Measurements from ENCODE around the gene TTC39C.
"Not testable (repeated sequence)": the region's sequence is repeated elsewhere in the genome, so short reads cannot be mapped to it uniquely, and the experiment has no call there.

TTC39C gene

GRCh38 chr18:24136967-24137373 lies 122.4 kb downstream of the TTC39C start:
- WGBS (ENCODE audit: insufficient coverage, insufficient read length) = no CpG with 5 or more reads among the region's 3 CpGs
- no peak for DNase-seq (ENCODE audit: low read depth, low spot score)
- Histone ChIP-seq H3K4me1 (ENCODE audit: control insufficient read depth, insufficient read depth, low read length) (peaks cover 2% of the 10 kb centered on the region; the same call in 1 of the 2 replicates), H3K27ac (ENCODE audit: low read length) (no peak overlapping the region), H3K9me3 (ENCODE audit: control insufficient read depth, insufficient read depth, low read length) (no peaks in the 10 kb centered on the region), H3K27me3 (ENCODE audit: control insufficient read depth, insufficient read depth, low read length) (no peaks in the 10 kb centered on the region), H3K4me3 (ENCODE audit: low read length) (no peak overlapping the region), H3K36me3 (ENCODE audit: control insufficient read depth, insufficient read depth, low read length) (peaks cover 3% of the 10 kb centered on the region; the same call in 1 of the 2 replicates)

DNA sequence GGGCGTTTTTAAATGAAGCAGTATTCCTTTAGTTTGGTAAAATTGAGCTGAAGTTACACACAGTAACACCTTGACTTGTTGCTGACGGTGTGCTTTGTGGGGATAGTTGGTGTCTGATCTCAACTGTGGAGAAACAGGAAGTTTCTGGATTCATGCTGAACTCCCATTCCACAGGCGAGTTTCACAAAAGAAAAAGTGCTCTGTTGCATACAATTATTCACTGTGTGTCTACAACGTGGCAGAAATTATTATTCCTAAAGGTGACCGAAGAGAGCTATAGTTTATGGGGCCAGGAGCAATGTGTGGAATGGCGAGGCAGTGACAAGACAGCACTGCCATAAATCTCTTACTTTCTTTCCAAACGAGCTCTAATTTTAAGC lies 123.8 kb downstream of the TTC39C start:
- no peak overlapping the region for H3K27ac ChIP-seq (ENCODE audit: low read length)
- H3K9me3 ChIP-seq (ENCODE audit: control insufficient read depth, insufficient read depth, low read length) = no peaks in the 10 kb centered on the region
- H3K27me3 ChIP-seq (ENCODE audit: control insufficient read depth, insufficient read depth, low read length) = no peaks in the 10 kb centered on the region
- peaks cover 2% of the 10 kb centered on the region; the same call in 1 of the 2 replicates for H3K4me1 ChIP-seq (ENCODE audit: control insufficient read depth, insufficient read depth, low read length)
- WGBS (ENCODE audit: insufficient coverage, insufficient read length) = no CpG with 5 or more reads among the region's 7 CpGs
- H3K36me3 ChIP-seq (ENCODE audit: control insufficient read depth, insufficient read depth, low read length) = no peaks in the 10 kb centered on the region
- no peak for DNase-seq (ENCODE audit: low read depth, low spot score)
- H3K4me3 ChIP-seq (ENCODE audit: low read length) = no peak overlapping the region; the same call in 1 of the 2 replicates

DNA sequence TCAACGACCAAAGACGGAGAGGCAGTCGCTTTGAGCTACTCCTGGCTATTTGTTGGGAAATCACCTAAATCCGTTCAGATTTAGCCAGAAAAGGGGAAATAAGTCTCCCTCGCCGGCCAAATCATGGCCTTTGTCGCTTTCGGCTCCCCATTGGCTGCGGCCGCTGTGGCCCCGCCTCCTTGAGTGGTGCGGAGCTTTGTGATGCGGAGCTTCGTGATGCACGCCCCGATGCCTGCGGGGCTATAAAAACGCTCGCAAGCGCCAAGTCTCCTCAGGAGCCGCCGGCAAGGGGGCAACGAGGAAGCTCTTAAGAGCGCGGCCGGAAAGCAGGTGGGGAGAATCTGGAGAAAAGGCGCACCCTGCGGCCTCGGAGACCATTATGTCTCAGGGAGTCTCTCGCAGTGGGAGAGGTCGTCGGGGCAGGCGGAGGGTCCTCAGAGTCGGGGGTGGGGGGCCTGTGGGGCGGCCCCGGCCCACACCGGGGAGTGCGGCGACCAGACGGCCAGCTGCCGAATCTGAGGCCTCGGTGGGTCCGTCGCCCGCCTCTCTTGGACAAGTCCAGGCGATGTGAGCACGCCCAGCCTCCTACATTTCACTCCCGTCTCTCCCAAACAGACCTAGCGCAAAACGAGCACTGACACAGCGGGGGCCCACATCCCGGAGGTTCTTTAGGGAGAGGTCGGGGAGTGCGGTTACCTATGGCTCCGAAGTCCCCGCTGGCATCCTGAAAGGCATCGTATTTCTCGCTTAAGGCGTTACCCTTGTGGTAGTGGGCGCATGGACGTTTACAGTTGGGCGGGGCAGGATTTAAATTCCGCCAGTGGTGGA lies 124.4 kb downstream of the TTC39C start, which contains the start of gene CABYR:
Gene CABYR (plus strand): TSS at position 274 of the 828 bp plus-strand sequence. CDS start 4,053 bp downstream, outside the sequence.
- no peaks in the 10 kb centered on the region for H3K36me3 ChIP-seq (ENCODE audit: control insufficient read depth, insufficient read depth, low read length)
- H3K9me3 ChIP-seq (ENCODE audit: control insufficient read depth, insufficient read depth, low read length) = no peaks in the 10 kb centered on the region
- WGBS (ENCODE audit: insufficient coverage, insufficient read length) = no CpG with 5 or more reads among the region's 63 CpGs
- no peak within 1 kb of the TSS for H3K27ac ChIP-seq (ENCODE audit: low read length)
- peak within 1 kb of the TSS; percentile 75 for H3K4me3 ChIP-seq (ENCODE audit: low read length)
- DNase-seq (ENCODE audit: low read depth, low spot score) = peak; percentile 87
- H3K27me3 ChIP-seq (ENCODE audit: control insufficient read depth, insufficient read depth, low read length) = no peaks in the 10 kb centered on the region
- peaks cover 2% of the 10 kb centered on the region; the same call in 1 of the 2 replicates for H3K4me1 ChIP-seq (ENCODE audit: control insufficient read depth, insufficient read depth, low read length)

DNA sequence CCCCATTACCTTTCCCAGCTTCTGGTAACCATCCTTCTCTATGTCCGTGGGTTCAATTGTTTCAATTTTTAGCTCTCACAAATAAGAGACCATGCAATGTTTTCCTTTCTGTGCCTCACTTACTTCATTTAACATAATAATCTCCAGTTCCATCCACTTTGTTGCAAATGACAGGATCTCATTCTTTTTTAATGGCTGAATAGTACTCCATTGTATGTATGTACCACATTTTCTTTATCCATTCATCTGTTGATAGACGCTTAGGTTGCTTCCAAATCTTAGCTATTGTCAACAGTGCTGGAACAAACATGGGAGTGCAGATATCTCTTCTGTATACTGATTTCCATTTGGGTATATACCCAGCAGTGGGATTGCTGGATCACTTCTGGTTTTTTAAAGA lies 126.1 kb downstream of the TTC39C start:
- H3K4me3 ChIP-seq (ENCODE audit: low read length) = no peak overlapping the region
- no peak for DNase-seq (ENCODE audit: low read depth, low spot score)
- no peak overlapping the region for H3K27ac ChIP-seq (ENCODE audit: low read length)
- no peaks in the 10 kb centered on the region for H3K27me3 ChIP-seq (ENCODE audit: control insufficient read depth, insufficient read depth, low read length)
- no peaks in the 10 kb centered on the region for H3K9me3 ChIP-seq (ENCODE audit: control insufficient read depth, insufficient read depth, low read length)
- H3K4me1 ChIP-seq (ENCODE audit: control insufficient read depth, insufficient read depth, low read length) = peaks cover 2% of the 10 kb centered on the region; the same call in 1 of the 2 replicates
- no peaks in the 10 kb centered on the region for H3K36me3 ChIP-seq (ENCODE audit: control insufficient read depth, insufficient read depth, low read length)
- no CpG with 5 or more reads among the region's 2 CpGs for WGBS (ENCODE audit: insufficient coverage, insufficient read length)

- no peak overlapping the region for H3K4me3 ChIP-seq (ENCODE audit: low read length)
- H3K27me3 ChIP-seq (ENCODE audit: control insufficient read depth, insufficient read depth, low read length) = no peaks in the 10 kb centered on the region
- H3K9me3 ChIP-seq (ENCODE audit: control insufficient read depth, insufficient read depth, low read length) = no peaks in the 10 kb centered on the region
- H3K36me3 ChIP-seq (ENCODE audit: control insufficient read depth, insufficient read depth, low read length) = no peaks in the 10 kb centered on the region
- no peak for DNase-seq (ENCODE audit: low read depth, low spot score)
- H3K4me1 ChIP-seq (ENCODE audit: control insufficient read depth, insufficient read depth, low read length) = peaks cover 2% of the 10 kb centered on the region; the same call in 1 of the 2 replicates
- no peak overlapping the region for H3K27ac ChIP-seq (ENCODE audit: low read length)
Observed at GRCh38 chr18:24142376-24142775, 127.8 kb downstream of the TTC39C start.

- H3K27me3 ChIP-seq (ENCODE audit: control insufficient read depth, insufficient read depth, low read length); H3K9me3 ChIP-seq (ENCODE audit: control insufficient read depth, insufficient read depth, low read length); H3K27ac ChIP-seq (ENCODE audit: low read length); H3K36me3 ChIP-seq (ENCODE audit: control insufficient read depth, insufficient read depth, low read length); H3K4me3 ChIP-seq (ENCODE audit: low read length); H3K4me1 ChIP-seq (ENCODE audit: control insufficient read depth, insufficient read depth, low read length); DNase-seq (ENCODE audit: low read depth, low spot score): not testable (repeated sequence)
- WGBS (ENCODE audit: insufficient coverage, insufficient read length) = no CpG with 5 or more reads among the region's 28 CpGs
Observed at GRCh38 chr18:24149591-24149990, 135.0 kb downstream of the TTC39C start.

DNA sequence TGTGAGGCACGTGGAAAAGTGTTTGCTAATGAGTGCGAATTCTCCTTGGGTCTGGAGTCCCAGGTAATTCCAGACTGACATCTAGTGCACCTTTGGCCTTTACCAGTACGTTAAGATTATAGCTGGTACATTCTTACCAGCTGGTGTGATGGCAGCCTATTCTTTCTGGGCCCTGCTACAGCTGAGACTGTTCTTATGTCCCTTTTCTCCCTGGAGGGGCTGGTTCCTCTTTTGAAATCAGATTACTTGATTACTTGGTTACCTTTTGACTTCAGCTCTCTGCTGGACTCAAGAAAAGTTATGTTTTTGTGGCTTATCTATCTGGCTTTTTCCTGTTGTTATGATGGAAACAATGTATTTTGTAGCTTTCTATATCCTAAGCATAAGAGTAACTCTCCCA lies 138.8 kb downstream of the TTC39C start:
- no peaks in the 10 kb centered on the region for H3K4me1 ChIP-seq (ENCODE audit: control insufficient read depth, insufficient read depth, low read length)
- DNase-seq (ENCODE audit: low read depth, low spot score) = no peak
- H3K27ac ChIP-seq (ENCODE audit: low read length) = no peak overlapping the region
- H3K36me3 ChIP-seq (ENCODE audit: control insufficient read depth, insufficient read depth, low read length) = peaks cover 8% of the 10 kb centered on the region
- no peak overlapping the region for H3K4me3 ChIP-seq (ENCODE audit: low read length)
- no CpG with 5 or more reads among the region's 3 CpGs for WGBS (ENCODE audit: insufficient coverage, insufficient read length)
- H3K9me3 ChIP-seq (ENCODE audit: control insufficient read depth, insufficient read depth, low read length) = no peaks in the 10 kb centered on the region
- no peaks in the 10 kb centered on the region for H3K27me3 ChIP-seq (ENCODE audit: control insufficient read depth, insufficient read depth, low read length)

DNA sequence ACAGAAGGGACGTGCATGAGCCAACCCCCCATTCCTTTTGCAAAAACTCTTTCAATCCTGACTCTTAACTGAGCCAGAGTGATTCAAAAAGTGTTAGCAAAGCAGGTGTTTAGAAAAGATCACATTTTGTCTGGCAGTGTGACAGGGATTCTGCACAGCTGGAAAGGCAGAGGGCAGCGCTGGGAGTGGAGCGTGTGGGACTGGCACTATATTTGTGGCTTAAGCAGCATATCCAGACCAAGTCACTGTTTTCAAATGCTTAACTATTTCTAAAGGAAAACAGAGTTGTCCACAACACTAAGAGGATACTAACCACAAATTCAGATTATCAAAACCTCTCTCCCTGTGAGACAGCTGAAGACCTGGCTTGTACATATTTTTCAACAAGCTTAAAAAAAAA lies 143.3 kb downstream of the TTC39C start:
- H3K4me3 ChIP-seq (ENCODE audit: low read length) = no peak overlapping the region
- no peaks in the 10 kb centered on the region for H3K9me3 ChIP-seq (ENCODE audit: control insufficient read depth, insufficient read depth, low read length)
- no peak for DNase-seq (ENCODE audit: low read depth, low spot score)
- peaks cover 13% of the 10 kb centered on the region for H3K36me3 ChIP-seq (ENCODE audit: control insufficient read depth, insufficient read depth, low read length)
- no peak overlapping the region for H3K27ac ChIP-seq (ENCODE audit: low read length)
- H3K4me1 ChIP-seq (ENCODE audit: control insufficient read depth, insufficient read depth, low read length) = no peaks in the 10 kb centered on the region
- no peaks in the 10 kb centered on the region for H3K27me3 ChIP-seq (ENCODE audit: control insufficient read depth, insufficient read depth, low read length)
- WGBS (ENCODE audit: insufficient coverage, insufficient read length) = no CpG with 5 or more reads among the region's 3 CpGs

- Histone ChIP-seq H3K36me3 (ENCODE audit: control insufficient read depth, insufficient read depth, low read length) (peaks cover 13% of the 10 kb centered on the region), H3K9me3 (ENCODE audit: control insufficient read depth, insufficient read depth, low read length) (no peaks in the 10 kb centered on the region), H3K27ac (ENCODE audit: low read length) (no peak overlapping the region), H3K27me3 (ENCODE audit: control insufficient read depth, insufficient read depth, low read length) (no peaks in the 10 kb centered on the region), H3K4me3 (ENCODE audit: low read length) (no peak overlapping the region), H3K4me1 (ENCODE audit: control insufficient read depth, insufficient read depth, low read length) (no peaks in the 10 kb centered on the region)
- DNase-seq (ENCODE audit: low read depth, low spot score) = no peak
- WGBS (ENCODE audit: insufficient coverage, insufficient read length) = no CpG with 5 or more reads among the region's 5 CpGs
Observed at GRCh38 chr18:24160086-24160485, 145.5 kb downstream of the TTC39C start.

- H3K27ac ChIP-seq (ENCODE audit: low read length) = no peak overlapping the region
- no CpG with 5 or more reads among the region's 2 CpGs for WGBS (ENCODE audit: insufficient coverage, insufficient read length)
- no peaks in the 10 kb centered on the region for H3K9me3 ChIP-seq (ENCODE audit: control insufficient read depth, insufficient read depth, low read length)
- DNase-seq (ENCODE audit: low read depth, low spot score) = no peak
- H3K4me3 ChIP-seq (ENCODE audit: low read length) = no peak overlapping the region
- no peaks in the 10 kb centered on the region for H3K27me3 ChIP-seq (ENCODE audit: control insufficient read depth, insufficient read depth, low read length)
- no peaks in the 10 kb centered on the region for H3K4me1 ChIP-seq (ENCODE audit: control insufficient read depth, insufficient read depth, low read length)
- peaks cover 8% of the 10 kb centered on the region; the same call in 1 of the 2 replicates for H3K36me3 ChIP-seq (ENCODE audit: control insufficient read depth, insufficient read depth, low read length)
Observed at GRCh38 chr18:24161304-24161703, 146.8 kb downstream of the TTC39C start.

DNA sequence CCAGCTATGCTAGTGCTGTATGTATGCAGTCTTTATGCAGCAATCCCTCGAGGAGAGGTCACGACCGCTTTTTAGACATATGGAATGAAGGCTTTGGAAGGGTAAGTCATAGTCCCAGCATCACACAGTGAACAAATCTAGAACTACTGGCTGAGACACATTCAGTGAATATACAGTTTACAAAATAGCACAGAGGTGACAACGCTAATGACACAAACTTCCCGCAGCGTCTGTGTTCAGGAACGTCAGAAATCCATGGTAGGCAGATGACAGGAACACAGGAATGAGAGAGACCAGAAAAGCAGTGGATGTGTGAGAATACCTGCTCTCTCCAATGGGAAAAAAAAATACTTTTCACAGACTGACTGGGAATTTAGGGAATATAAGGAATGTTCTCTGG lies 153.9 kb downstream of the TTC39C start:
- Histone ChIP-seq H3K36me3 (ENCODE audit: control insufficient read depth, insufficient read depth, low read length) (no peaks in the 10 kb centered on the region), H3K9me3 (ENCODE audit: control insufficient read depth, insufficient read depth, low read length) (no peaks in the 10 kb centered on the region), H3K4me3 (ENCODE audit: low read length) (no peak overlapping the region), H3K27ac (ENCODE audit: low read length) (no peak overlapping the region), H3K4me1 (ENCODE audit: control insufficient read depth, insufficient read depth, low read length) (no peaks in the 10 kb centered on the region), H3K27me3 (ENCODE audit: control insufficient read depth, insufficient read depth, low read length) (no peaks in the 10 kb centered on the region)
- no CpG with 5 or more reads among the region's 7 CpGs for WGBS (ENCODE audit: insufficient coverage, insufficient read length)
- no peak for DNase-seq (ENCODE audit: low read depth, low spot score)
